GM21529 (cell line): ENCODE data around the gene PWP1.
A peak's percentile ranks its signal among the peaks of the same experiment; 100 is the strongest.

Experiments
- ATAC-seq: cut with Tn5 transposase; IDR thresholded peaks from one replicate; pipeline ENCODE4 v1.9.1; 2021; ENCODE audit not compliant: unreplicated experiment

Gene PWP1

GRCh38 chr12:107732365-107732764 lies 46.8 kb downstream of the PWP1 start:
- no peak for ATAC-seq

DNA sequence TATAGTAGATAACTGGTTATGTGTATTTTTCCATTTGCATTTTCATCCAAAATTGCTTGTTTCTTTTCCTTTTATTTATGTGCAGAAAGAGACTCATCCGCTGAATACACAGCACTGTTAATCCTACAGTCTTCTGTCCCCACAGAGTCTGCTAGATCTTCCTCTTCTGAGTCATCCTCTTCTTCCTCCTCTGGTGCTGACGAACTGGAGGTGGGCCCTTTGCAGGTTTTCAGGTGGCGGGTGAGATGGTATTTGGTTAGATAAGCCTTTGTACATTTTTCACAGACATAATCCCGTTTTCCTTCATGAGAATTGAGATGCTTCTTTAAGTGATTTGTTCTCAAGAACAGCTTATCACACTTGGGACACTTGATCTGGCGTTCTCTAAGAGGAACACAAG lies 48.5 kb downstream of the PWP1 start:
- no peak for ATAC-seq

- no peak for ATAC-seq
Observed at GRCh38 chr12:107735763-107736162, 50.2 kb downstream of the PWP1 start.

DNA sequence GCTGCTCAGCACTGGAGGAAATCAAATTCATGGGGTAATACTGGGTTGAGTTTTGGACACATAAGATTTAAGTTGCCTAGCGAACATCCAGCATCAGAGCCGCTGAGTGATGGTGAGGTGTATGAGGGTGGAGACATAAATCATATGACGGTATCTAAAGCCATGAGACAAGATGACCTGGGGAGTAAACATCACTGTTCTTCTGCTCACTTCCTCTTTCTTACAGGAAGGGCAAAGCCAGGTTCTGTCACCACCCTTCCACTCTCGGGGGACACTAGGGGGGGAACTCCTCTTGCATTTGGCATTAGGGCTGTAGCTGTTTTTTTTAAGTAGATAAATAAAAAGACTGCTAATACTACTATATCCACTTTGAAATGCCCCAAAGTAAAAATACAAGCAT lies 51.3 kb downstream of the PWP1 start:
- ATAC-seq: peak; percentile 94

DNA sequence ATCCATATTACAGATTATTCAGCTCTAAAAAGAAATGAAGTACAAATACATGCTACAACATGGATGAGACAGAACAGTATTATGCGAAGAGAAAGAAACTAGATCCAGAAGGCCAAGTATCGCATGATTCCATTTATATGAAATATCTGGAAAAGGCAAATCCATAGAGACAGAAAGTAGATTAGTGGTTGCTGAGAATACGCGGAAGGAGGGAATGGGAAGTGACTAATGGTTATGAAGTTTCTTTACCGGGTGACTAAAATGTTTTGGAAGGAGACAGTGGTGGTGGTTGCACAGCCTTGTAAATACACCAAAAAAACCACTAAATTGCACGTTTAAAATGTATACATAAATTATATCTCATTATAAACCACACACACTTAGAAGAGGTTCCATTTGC lies 62.9 kb downstream of the PWP1 start:
- no peak for ATAC-seq

DNA sequence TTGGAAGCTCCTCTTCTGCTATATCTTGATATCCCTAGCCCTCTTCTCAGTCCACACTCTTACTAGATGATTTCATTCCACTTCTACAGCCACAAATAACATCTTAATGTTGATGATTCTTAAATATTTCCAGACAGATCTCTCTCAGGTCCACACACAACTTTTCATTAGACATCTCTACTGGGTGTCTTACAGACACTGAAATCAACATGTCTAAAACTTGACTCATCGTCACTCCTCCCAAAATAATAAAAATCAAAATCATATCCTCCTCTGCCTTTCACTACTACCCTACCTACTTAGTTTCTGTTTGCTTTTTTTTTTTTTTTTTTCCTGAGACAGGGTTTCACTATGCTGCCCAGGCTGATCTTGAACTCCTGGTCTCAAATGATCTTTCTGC lies 63.5 kb downstream of the PWP1 start:
- no peak for ATAC-seq

DNA sequence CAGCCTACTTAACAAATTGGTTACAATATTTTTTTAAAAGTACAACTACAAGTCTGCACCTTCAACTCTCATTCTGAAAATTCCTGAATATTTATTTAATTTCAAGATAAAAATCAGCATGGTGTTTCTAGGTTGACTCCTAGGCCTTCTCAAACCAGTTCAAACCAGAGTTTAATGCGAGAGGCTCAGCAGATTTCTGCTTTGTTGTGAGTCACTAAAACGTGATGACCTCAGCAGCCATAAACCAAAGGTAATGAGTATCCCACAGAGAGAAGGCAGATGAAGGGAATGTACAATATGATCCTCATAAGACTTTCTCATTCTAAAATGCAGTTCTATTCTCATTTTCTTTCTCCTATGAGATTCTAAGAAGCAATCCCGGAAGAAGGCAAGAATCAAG lies 73.8 kb downstream of the PWP1 start:
- no peak for ATAC-seq

GRCh38 chr12:107760207-107760808 lies 74.7 kb downstream of the PWP1 start:
- peak; percentile 27 for ATAC-seq

GRCh38 chr12:107760809-107761501 lies 75.4 kb downstream of the PWP1 start, which contains the start of gene PRDM4:
TSS of gene PRDM4 (minus strand) at chr12:107761137. CDS start at chr12:107760515, 622 bp downstream.
- peak; percentile 94 for ATAC-seq

- ATAC-seq: no peak
Observed at GRCh38 chr12:107761502-107761904, 75.9 kb downstream of the PWP1 start.
